Measurements from ENCODE around the gene COL27A1.
"Not testable (repeated sequence)": the region's sequence is repeated elsewhere in the genome, so short reads cannot be mapped to it uniquely, and the experiment has no call there.

Gene COL27A1

GRCh38 chr9:114122136-114123027 is 33.0 kb upstream of the COL27A1 start:
- no peak for DNase-seq (ENCODE audit: low spot score)

DNA sequence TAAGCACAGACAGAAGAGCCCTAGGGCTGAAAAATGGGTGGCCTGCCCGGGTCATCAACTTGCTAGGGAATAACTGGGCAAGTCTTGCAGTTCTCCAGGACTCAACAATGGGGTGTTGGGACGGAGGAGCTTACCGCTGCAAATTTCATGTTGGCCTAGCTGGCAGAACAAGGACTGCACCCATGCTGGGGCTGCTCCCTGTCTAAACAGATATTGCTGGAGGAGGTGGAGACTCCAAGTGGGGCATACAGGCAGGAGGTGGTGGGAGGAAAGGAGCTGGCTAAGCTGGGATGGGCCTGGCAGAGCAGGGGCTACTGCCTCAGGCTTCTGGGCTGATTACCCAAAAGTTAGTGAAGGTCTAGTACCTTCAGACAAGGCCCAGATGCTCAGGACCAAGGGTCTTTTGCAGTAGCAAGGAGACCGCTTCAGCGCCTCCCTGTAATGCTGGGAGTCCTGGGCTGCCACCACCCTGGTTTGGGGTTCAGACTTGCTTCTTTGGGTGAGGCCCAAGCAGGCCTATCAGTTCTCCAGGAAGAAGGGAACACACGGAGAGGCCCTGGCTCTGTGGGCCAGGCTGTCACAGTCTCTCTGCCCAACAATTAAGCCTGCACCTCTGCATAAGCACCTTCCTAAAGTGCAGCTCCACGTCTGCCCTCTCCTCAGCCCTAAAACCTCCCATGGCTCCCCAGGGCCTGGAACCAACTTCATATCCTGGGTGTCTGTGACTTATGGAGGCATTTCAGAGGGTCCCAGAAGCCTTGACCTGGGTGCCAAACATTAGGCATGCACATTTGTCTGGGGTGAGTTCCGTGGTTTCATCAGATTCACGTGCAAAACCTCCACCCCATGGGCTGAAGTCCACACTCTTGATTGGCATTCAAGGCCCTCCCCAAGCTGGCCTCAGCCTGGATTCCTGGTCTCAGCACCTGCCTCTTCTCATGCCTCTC is 32.0 kb upstream of the COL27A1 start:
- DNase-seq (ENCODE audit: low spot score): no peak

- no peak for DNase-seq (ENCODE audit: low spot score)
These were observed 31.2 kb upstream of the COL27A1 start for GRCh38 chr9:114124138-114124537.

GRCh38 chr9:114124666-114125475 is 30.5 kb upstream of the COL27A1 start:
- no peak for DNase-seq (ENCODE audit: low spot score)

DNA sequence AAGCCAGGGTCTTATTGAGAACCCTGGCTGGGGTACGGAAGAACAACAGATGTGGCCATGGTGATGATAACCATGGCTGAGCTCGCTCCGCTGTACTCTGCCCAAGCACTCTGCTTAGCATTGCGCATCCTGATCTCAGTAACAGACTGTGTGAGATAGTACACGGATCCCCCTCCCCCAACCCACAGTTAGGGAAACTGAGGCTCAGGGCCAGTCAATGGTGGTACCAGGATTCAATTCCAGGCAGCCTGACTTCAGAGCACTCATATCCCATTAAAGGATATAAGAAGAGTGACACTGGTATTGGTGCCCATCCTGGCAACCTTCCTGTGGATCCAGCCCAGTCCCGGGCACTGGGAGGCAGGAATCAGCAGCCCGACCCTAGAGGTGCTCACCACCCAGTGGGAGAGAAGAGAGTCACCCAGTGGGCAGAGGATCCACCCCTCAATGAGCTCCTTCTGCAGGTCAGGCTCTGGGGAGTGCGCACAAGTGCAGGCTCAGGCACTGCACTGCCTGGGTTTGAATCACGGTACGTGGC is 29.8 kb upstream of the COL27A1 start:
- no peak for DNase-seq (ENCODE audit: low spot score)

GRCh38 chr9:114126247-114127060 is 28.9 kb upstream of the COL27A1 start:
- DNase-seq (ENCODE audit: low spot score): no peak

- not testable (repeated sequence) for DNase-seq (ENCODE audit: low spot score)
These were observed 26.6 kb upstream of the COL27A1 start for GRCh38 chr9:114128759-114129158.

GRCh38 chr9:114130141-114130540 is 25.2 kb upstream of the COL27A1 start:
- DNase-seq (ENCODE audit: low spot score): no peak

DNA sequence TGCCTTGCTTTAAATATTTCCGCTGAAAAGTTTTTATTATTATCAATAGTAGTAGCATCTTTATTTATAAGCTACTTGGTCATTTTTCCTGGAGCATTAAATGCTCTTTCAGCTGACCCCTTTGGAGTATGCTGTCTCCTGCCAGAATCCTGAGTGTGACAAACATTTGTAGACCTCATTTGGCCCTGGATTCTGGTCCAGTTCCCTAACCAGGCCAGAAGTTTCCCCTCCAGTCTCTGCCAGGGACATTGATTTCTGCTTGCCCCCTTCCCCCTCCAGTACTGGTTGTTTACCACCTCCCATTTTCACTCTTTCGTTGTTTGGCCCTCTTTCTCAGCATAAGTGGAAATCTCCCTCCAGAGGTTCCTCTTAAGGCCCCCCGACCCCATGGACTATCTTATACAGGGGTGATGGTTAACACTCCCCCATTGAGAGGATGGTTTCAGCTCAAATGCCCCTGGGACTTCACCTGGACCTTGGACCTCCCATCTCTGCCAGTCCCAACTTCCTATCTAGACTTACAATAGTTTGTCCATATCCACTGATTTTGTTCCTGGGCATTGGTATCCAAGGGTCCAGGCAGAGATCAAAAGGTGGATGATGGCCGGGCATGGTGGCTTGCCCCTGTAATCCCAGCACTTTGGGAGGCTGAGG is 24.6 kb upstream of the COL27A1 start:
- DNase-seq (ENCODE audit: low spot score): no peak

GRCh38 chr9:114131808-114132549 is 23.4 kb upstream of the COL27A1 start:
- no peak for DNase-seq (ENCODE audit: low spot score)

DNA sequence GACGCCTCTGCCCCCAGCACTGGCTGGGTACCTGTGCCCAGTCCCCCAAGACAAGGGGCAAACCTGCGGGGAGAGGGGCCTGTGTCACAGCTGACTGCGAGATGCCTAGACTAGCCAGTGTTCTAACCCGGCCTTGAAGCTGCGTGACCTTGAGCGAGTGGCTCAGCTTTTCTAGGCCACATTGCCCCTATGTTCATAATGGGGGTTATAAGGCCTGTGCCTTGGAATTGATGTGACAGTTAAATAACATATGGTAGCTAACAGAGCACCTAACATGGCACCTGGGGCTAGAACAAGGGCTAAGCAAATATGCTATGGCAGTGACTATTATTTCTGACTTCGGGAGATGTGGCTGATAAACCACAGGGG is 22.8 kb upstream of the COL27A1 start:
- no peak for DNase-seq (ENCODE audit: low spot score)

DNA sequence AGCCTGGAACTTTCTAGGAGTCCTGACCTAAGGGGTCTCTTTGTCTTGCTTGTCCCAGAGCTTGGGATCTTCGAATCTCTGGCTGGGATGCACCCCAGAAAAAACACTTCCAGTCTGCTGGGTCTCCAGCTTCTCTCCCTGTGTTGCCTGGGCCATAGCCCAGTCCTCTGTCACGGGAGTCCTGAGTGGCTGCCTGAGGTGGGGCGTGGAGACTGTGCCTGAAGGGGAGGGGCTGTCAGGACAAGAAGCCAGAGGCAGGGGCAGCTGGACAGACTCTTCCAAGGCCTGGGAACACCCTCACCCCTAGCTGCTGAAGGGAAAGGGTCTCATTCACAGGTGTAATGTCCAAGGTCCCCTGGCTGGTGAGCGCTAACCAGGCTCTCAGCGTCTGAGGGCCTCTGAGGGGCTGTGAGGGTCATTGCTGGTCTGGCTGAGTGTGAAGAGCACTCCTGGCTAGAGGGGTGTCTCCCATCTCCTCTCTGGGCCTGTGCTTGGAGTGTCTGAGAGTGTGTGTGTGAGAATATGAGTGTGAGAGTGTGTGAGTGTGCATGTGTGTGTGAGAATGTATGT is 20.4 kb upstream of the COL27A1 start:
- no peak for DNase-seq (ENCODE audit: low spot score)

DNA sequence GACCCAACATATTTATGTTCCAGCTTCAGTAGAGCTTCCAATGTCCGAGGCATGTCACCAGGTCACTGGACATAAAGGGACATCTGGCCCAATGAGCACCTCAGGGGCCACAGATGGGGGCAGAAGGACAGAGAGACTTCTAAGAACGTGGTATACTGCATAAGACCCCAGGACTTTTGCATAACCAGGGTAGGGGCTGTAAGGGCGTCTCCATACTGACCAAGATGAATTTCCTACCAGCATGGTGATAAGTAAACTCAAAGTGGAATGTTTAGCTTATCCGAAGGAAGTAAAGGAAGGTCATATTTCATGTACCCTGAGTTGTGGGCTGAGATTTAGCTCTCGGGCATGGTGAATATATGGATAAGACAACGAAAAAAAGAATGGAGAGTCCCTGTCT is 17.5 kb upstream of the COL27A1 start:
- DNase-seq (ENCODE audit: low spot score): no peak

GRCh38 chr9:114138552-114138971 is 16.8 kb upstream of the COL27A1 start:
- no peak for DNase-seq (ENCODE audit: low spot score)

GRCh38 chr9:114139071-114139470 is 16.3 kb upstream of the COL27A1 start:
- no peak for DNase-seq (ENCODE audit: low spot score)

GRCh38 chr9:114140401-114140800 is 14.9 kb upstream of the COL27A1 start:
- no peak for DNase-seq (ENCODE audit: low spot score)

DNA sequence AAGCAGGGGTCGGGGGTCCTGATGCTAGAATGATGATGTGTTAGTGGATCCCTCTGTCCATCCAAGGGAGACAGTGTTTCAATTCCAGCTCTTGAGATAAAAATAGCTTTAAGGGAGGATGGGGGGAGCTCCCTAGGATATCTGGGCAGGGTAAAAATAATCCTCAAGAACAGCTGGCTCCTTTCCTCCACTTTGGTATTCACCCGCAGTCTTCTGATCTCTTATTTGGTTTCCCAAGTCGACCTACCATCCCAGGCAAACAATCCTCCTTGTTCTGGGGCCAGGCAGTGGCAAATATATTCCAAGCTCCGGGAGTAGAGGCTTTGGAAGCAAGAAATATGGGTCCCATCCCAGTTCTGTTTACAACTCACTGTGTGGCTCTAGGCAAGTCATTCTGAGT is 14.5 kb upstream of the COL27A1 start:
- DNase-seq (ENCODE audit: low spot score): no peak

DNA sequence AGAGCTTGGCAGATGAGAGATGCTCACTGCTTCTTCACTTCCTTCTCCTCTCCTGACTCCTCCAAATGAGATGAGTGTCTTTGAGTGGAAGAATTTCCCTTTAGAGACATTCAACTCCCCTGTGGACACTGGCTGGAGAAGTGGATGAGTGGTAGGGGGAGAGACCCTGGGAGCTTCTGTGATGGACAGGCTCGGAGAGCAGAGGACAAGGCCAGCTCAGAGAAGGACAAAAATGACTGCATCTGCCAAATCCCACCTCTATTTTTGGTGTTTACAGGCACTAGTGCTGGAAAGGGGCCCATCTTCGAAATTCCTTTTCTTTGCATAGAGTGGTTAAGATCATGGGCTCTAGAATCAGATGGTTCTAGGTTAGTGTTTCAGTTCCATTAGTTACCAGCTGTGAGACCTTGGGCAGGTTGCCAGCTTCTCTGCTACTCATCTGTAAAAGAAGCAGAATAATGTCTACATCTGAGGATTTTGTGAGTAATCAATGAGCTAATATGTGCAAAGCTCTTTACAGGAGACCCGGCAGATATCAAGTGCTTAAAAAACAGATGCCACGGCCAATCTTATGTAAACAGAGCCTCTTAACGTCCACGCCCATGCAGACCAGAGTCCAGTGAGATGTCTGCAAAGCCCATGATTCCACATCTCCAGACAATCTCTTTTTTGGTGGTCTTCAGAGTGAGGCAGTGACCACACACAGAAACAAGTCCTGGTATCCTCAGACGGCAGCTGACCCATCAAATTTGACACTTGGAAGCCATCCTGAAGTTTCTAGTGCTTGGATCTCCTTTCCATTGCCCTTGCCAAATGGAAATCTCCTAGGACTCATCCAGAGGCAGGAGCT is 13.6 kb upstream of the COL27A1 start:
- no peak for DNase-seq (ENCODE audit: low spot score)
